ENCODE data around the gene ADGRB2.

ADGRB2 gene

GRCh38 chr1:31762323-31762722 lies 1.8 kb downstream of the ADGRB2 start:
- no peak overlapping the region for H3K27ac ChIP-seq
- no peak overlapping the region for H3K9ac ChIP-seq
- H3K4me1 ChIP-seq, result peaks cover 2% of the 10 kb centered on the region
- no peak for TF ChIP-seq CTCF (IDR thresholded peaks at IDR 0.05)
- H3K36me3 ChIP-seq (ENCODE audit: control insufficient read depth, insufficient read depth, low read length), result no peaks in the 10 kb centered on the region
- H3K79me2 ChIP-seq, result no peaks in the 10 kb centered on the region
- no peak overlapping the region for H3K4me2 ChIP-seq (ENCODE audit: low read length)
- no peak overlapping the region for H3K4me3 ChIP-seq (ENCODE audit: low read depth, low read length)
- H3K27me3 ChIP-seq (ENCODE audit: control insufficient read depth, insufficient read depth, low read length), result no peaks in the 10 kb centered on the region
- no peaks in the 10 kb centered on the region for H3K9me3 ChIP-seq (ENCODE audit: control insufficient read depth, low read length)
- no peak overlapping the region for H2AFZ ChIP-seq

DNA sequence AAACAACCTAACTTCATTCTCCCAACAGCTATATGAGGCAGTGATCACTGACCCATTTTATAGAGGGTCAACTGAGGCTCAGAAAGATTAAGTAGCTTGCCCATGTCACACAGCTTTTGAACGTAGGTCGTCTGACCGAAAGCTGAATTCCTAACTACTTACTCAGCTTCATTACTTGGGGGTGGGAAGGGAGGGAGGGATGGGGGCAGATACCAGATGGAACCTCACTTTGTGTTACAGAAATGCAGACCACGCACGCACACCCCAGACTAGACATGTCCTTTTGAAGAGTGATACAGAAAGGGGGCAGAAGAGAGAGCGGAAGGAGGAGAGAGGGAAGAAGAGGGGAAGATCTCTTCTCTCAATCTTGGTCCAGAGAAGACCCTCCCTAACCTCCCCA lies 2.3 kb downstream of the ADGRB2 start:
- Histone ChIP-seq H3K27ac (no peak overlapping the region), H3K9ac (no peak overlapping the region)

DNA sequence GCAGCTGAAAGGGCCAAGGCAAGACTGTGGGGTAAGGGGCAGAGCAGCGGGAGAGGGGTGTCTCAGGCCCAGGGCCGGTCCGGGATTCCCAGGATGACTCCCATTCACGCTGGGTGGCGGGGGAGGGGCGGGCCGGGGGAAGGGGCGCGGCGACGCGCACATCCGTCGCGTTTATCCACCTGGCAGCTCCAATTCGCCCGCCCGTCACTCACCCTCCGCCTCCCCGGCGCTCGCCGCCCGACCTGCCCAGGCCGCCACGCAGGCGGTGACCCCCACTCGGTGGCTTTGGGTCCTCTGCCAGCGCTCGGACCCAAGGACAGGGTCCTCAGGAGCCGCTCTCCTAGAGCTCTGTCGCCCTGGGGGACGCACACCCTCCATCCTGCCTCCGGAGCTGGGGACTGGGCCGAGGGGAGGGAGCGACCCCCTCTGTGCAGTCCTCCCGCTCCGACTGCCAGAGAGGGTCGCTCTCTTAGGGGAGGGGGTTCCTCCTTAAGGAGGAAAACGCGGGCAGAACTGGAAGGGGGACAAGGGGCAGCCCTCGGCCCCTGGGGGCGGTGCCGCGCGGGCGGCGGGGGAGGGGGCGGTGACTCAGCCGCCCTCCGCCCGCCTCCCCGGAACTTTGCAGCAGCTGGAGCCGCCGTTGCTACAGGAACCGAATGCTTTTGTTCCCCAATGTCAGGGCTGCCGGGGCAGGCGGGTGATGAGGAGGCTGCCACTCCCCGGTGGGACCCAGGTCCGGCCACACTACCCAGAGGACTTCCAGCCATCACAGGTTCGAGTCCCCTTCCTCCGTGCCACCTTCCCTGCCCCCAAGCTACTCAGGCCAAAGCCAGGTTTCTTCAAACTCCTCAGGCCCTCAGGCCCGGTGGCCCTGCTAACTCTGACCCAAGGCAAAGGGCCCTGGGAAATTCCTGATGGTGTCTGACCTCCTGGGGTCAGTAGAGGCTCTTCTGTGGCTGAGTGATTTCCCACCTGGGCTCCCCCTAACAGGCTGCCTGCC lies 3.4 kb downstream of the ADGRB2 start:
- H3K27ac ChIP-seq, result no peak overlapping the region
- no peaks in the 10 kb centered on the region for H3K27me3 ChIP-seq (ENCODE audit: control insufficient read depth, insufficient read depth, low read length)
- no peak for TF ChIP-seq CTCF (IDR thresholded peaks at IDR 0.05)
- peak overlapping the region; percentile 76 for H2AFZ ChIP-seq
- no peak overlapping the region for H3K4me3 ChIP-seq (ENCODE audit: low read depth, low read length)
- no peaks in the 10 kb centered on the region for H3K9me3 ChIP-seq (ENCODE audit: control insufficient read depth, low read length)
- peaks cover 2% of the 10 kb centered on the region for H3K4me1 ChIP-seq
- H3K4me2 ChIP-seq (ENCODE audit: low read length), result no peak overlapping the region
- no peak overlapping the region for H3K9ac ChIP-seq
- no peaks in the 10 kb centered on the region for H3K79me2 ChIP-seq
- no peaks in the 10 kb centered on the region for H3K36me3 ChIP-seq (ENCODE audit: control insufficient read depth, insufficient read depth, low read length)

More for the DNA sequence above, 2.3 kb downstream of the ADGRB2 start:
- no peaks in the 10 kb centered on the region for H3K27me3 ChIP-seq (ENCODE audit: control insufficient read depth, insufficient read depth, low read length)
- no peaks in the 10 kb centered on the region for H3K79me2 ChIP-seq
- no peaks in the 10 kb centered on the region for H3K9me3 ChIP-seq (ENCODE audit: control insufficient read depth, low read length)
- TF ChIP-seq CTCF (IDR thresholded peaks at IDR 0.05), result no peak
- no peaks in the 10 kb centered on the region for H3K36me3 ChIP-seq (ENCODE audit: control insufficient read depth, insufficient read depth, low read length)
- peaks cover 2% of the 10 kb centered on the region for H3K4me1 ChIP-seq
- H3K4me2 ChIP-seq (ENCODE audit: low read length), result no peak overlapping the region
- H2AFZ ChIP-seq, result no peak overlapping the region
- no peak overlapping the region for H3K4me3 ChIP-seq (ENCODE audit: low read depth, low read length)

- no peaks in the 10 kb centered on the region for H3K9me3 ChIP-seq (ENCODE audit: control insufficient read depth, low read length)
- no peak overlapping the region for H3K9ac ChIP-seq
- no peak overlapping the region for H3K4me3 ChIP-seq (ENCODE audit: low read depth, low read length)
- peaks cover 2% of the 10 kb centered on the region for H3K4me1 ChIP-seq
- H3K36me3 ChIP-seq (ENCODE audit: control insufficient read depth, insufficient read depth, low read length), result no peaks in the 10 kb centered on the region
- no peak overlapping the region for H3K4me2 ChIP-seq (ENCODE audit: low read length)
- H2AFZ ChIP-seq, result no peak overlapping the region
- TF ChIP-seq CTCF (IDR thresholded peaks at IDR 0.05), result no peak
- H3K79me2 ChIP-seq, result no peaks in the 10 kb centered on the region
- H3K27ac ChIP-seq, result no peak overlapping the region
- H3K27me3 ChIP-seq (ENCODE audit: control insufficient read depth, insufficient read depth, low read length), result no peaks in the 10 kb centered on the region
Observed at GRCh38 chr1:31759298-31760023, 4.7 kb downstream of the ADGRB2 start.

Measured in parathyroid adenoma (tissue), 2 donors.